HL-60/S4 (cell line): Measurements from ENCODE around the gene RPS6KA2.

Experiments
- in situ Hi-C: fragments of 300-500 bp; cut with MboI; formaldehyde crosslinking; loops from 2 replicates; pipeline ENCODE4 v1.14.3; 2022; ENCODE audit warnings: low sequenced_read_pairs

Gene RPS6KA2

GRCh38 chr6:166360243-166361076, 266.6 kb downstream of the RPS6KA2 start:
- in situ Hi-C loops = no loop called here
